ENCODE data around the gene BBS1. TPM values are rescaled to one million over a fixed set of nuclear protein-coding genes. Genes with fewer than 3 reads are reported as not detected.

Gene BBS1
- total and polyA plus RNA-seq, 5 experiments from 2014 or later, result 9.4 to 32.8 (median 11.9) TPM

DNA sequence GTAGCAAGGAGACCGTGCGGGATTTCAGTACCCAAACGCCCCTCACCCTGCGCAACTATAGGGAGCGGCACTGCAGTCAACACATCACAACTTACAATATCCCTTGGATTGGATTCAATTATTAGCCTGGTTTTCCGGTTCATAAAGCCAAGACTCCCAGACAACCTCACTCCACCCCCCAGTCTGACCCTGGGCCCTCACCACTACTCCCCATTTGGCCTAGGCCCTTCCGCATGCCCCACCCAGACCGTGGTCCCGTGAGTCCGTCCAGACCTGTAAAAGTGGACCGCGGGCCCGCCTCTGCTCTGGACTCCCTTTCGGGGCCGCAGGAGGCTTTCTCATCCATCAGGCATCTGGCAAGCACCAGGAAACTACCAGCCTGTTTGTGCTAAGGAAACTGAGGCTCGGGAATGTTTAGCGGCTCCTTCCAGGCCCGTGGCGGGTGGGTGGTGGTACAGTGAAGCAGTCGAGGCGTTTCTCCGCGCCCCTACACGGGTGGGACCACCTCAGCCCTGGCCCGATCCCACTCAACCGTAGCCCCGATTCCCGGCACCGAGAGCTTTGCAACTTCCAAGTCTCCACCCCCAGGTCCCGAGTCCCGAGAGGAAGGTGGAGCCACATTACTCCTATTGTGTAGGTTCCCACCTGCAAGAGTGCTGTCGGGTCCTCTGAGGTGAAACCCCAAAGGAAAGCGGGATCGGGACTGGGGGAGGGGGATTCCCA is 30.9 kb upstream of the BBS1 start:
- peaks cover 17 to 33% (median 29%) of the 10 kb centered on the region in 4 donors for H3K4me1 Mint-ChIP-seq
- peak overlapping the region in 9 of 10 donors; percentile 80 to 96 (median 92) for H3K27ac Mint-ChIP-seq
- H3K4me3 Mint-ChIP-seq, result peak overlapping the region; percentile 86 to 94 (median 92)
- no peak for DNase-seq
- peaks cover 0 to 5% (median 0%) of the 10 kb centered on the region in 3 donors for H3K36me3 Mint-ChIP-seq
- no peaks in the 10 kb centered on the region for H3K9me3 Mint-ChIP-seq
- POLR2A ChIA-PET, result interaction anchor here (0.5 to 2.4 kb wide), 15 partner anchors 11 to 768 kb away, joined by 3 to 46 read pairs (median 5); partner anchors contain the start of genes ACTN3, BBS1, CTSF and KAT5
- ATAC-seq, result peak; percentile 15 to 20
- no peaks in the 10 kb centered on the region for H3K27me3 Mint-ChIP-seq

DNA sequence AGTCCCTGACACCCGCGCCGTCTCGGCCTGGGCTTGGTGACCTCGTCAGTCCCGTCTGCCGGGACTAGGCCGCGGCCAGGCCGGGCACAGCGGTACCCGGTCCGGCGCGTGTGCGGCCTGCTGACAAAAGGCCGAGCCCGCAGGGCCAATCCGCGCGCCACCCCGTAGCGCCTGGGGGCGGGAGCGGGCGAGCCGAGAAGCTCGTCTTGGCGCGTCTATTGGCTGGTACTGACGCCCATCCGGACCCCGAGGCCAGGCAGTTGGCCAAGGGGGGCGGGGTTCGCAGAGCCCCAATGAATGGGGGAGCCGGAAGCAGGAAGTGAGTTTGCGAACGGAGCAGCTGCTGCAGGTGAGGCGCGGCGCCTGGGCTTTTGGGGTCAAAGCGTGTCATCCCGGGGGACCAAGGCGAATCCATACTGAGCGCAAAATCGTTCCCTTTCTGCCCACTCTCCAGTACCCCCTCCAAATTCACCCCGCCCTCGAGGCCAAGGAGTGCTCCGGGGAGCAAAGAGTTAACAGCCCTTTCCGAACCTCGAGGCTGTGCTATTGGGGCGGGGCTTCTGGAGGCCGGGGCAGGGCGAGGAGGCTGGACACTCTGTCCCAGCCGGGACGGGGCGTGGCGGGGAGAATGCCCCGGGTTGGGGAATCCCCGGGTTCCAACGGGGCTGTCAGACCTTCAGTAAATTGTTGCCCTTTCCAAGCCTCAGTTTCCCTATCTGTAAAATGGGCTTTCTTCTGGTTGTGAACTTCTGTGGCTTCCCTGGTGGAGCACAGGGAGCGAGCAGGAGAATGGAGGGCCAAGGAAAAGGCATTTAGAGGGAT is 30.1 kb upstream of the BBS1 start, which contains the start of gene DPP3:
Gene DPP3, plus strand, starts transcription at position 318 of the 822 bp plus-strand sequence. CDS start 1,767 bp downstream, outside the sequence.
- peak; percentile 98 to 99 for ATAC-seq
- no peaks in the 10 kb centered on the region for H3K9me3 Mint-ChIP-seq
- peak within 1 kb of the TSS; percentile 86 to 94 (median 92) for H3K4me3 Mint-ChIP-seq
- H3K27me3 Mint-ChIP-seq, result no peaks in the 10 kb centered on the region
- POLR2A ChIA-PET, result interaction anchor here (0.8 to 2.4 kb wide), 13 partner anchors 12 to 769 kb away, joined by 3 to 46 read pairs (median 6); partner anchors contain the start of genes ACTN3, BBS1, CTSF and KAT5
- H3K27ac Mint-ChIP-seq, result peak within 1 kb of the TSS; percentile 80 to 96 (median 92)
- DNase-seq, result peak; percentile 92 to 97 (median 95)
- peaks cover 17 to 34% (median 30%) of the 10 kb centered on the region in 4 donors for H3K4me1 Mint-ChIP-seq
- H3K36me3 Mint-ChIP-seq, result peaks cover 0 to 5% (median 0%) of the 10 kb centered on the region in 3 donors

DNA sequence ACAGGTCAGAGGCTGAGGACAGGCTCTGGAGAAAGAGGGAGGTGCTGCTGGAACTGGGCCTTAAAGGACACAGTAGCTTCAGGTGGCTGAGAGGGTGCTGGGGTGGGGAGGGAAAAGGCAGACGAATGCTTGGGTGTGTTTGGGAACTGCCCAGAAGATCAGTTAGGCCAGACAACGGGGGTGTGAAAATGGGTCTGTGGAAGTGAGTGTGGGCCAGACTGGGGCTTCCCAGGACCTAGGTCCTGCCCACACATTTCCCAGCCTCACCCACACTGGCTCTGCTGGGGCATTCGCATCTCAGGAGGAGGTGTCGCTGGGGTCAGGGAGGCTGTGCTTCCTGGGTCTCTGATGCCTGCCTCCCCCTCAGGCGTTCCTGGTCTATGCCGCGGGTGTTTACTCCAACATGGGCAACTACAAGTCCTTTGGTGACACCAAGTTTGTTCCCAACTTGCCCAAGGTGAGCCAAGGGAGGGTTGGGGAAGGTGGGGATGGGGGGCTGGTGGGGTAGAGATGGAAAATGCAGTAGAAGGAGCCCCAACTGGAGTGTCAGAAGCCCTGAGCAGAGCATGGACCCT is 25.5 kb upstream of the BBS1 start:
- Mint-ChIP-seq H3K27me3 (no peaks in the 10 kb centered on the region), H3K27ac (no peak overlapping the region), H3K4me1 (peaks cover 4 to 20% (median 14%) of the 10 kb centered on the region in 4 donors), H3K36me3 (peaks cover 0 to 32% (median 2%) of the 10 kb centered on the region in 3 donors), H3K4me3 (no peak overlapping the region), H3K9me3 (no peaks in the 10 kb centered on the region)
- ATAC-seq (no peak), DNase-seq (peak in 1 of 10 donors; percentile 56)
- POLR2A ChIA-PET, result interaction anchor here (1.1 kb wide), 1 partner anchor 46 kb away, joined by 3 read pairs; the partner anchor contains the start of gene MRPL11

DNA sequence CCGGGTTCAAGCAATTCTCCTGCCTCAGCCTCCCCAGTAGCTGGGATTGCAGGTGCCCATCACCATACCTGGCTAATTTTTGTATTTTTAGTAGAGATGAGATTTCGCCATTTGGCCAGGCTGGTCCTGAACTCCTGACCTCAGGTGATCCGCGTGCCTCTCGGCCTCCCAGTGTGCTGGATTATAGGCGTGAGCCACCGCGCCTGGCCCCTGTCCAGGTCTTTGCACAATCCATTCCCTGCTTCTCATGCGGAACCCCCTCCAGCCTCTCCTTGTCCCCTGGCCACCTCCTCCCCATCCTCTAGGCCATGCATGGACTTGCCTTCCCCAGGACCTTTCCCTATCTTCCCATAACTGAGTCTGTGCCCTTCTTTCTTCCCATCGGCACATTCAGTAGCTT is 21.5 kb upstream of the BBS1 start:
- H3K4me1 Mint-ChIP-seq, result peaks cover 0 to 3% (median under 1%) of the 10 kb centered on the region in 4 donors
- DNase-seq (peak in 1 of 10 donors; percentile 27), ATAC-seq (no peak)
- no peak overlapping the region for H3K4me3 Mint-ChIP-seq
- POLR2A ChIA-PET, result no interaction called here
- H3K36me3 Mint-ChIP-seq, result peaks cover 0 to 38% (median 8%) of the 10 kb centered on the region in 3 donors
- no peaks in the 10 kb centered on the region for H3K9me3 Mint-ChIP-seq
- no peak overlapping the region for H3K27ac Mint-ChIP-seq
- H3K27me3 Mint-ChIP-seq, result no peaks in the 10 kb centered on the region

DNA sequence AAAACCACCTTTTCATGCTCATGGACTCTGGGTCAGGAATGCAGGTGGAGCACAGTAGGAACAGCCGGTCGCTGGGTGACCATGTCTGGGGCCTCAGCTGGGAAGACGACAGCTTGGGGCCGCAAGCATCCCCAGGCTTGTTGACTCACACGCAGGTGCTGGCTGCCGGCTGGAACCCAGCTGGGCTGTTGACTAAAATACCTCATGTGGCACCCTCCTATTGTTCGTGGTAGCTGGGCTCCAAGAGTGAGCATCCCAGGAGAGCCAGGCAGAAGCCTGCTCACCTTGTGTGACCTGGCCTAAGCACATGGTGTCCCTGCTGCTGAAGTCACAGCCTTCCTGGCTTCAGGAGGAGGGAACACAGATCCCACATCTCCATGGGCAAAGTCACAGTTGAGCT is 20.8 kb upstream of the BBS1 start:
- no peaks in the 10 kb centered on the region for H3K9me3 Mint-ChIP-seq
- DNase-seq, result peak in 1 of 10 donors; percentile 52
- H3K27ac Mint-ChIP-seq, result no peak overlapping the region
- H3K4me1 Mint-ChIP-seq, result peaks cover 0 to 3% (median under 1%) of the 10 kb centered on the region in 4 donors
- POLR2A ChIA-PET, result no interaction called here
- no peak for ATAC-seq
- peaks cover 0 to 38% (median 8%) of the 10 kb centered on the region in 3 donors for H3K36me3 Mint-ChIP-seq
- no peaks in the 10 kb centered on the region for H3K27me3 Mint-ChIP-seq
- H3K4me3 Mint-ChIP-seq, result no peak overlapping the region

DNA sequence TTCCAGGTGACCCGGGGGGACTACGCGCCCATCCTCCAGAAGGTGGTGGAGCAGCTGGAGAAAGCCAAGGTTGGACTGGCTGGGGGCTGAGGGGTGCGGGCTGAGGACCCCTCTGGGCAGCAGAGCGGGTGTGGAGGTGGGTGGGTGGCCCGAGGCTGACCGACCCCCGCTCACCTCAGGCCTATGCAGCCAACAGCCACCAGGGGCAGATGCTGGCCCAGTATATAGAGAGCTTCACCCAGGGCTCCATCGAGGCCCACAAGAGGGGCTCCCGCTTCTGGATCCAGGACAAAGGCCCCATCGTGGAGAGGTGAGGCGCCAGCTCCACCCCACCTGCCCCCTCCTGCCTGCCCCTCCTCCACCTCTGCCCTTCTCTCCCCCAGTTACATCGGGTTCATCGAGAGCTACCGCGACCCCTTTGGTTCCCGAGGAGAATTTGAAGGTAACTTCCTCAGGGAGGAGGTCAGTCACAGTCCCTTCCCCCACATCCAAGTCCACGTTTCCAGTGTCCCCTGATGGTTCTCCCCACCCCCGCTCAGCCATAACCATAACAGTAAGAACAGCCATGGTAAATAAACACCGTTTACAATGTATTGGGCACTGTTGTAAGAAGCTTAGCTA is 19.0 kb upstream of the BBS1 start:
- Mint-ChIP-seq H3K27me3 (no peaks in the 10 kb centered on the region), H3K4me1 (peaks cover 0 to 2% (median 0%) of the 10 kb centered on the region in 4 donors), H3K9me3 (no peaks in the 10 kb centered on the region), H3K4me3 (no peak overlapping the region), H3K27ac (no peak overlapping the region), H3K36me3 (peaks cover 0 to 33% (median 8%) of the 10 kb centered on the region in 3 donors)
- POLR2A ChIA-PET, result no interaction called here
- DNase-seq (peak in 1 of 10 donors; percentile 4), ATAC-seq (no peak)

DNA sequence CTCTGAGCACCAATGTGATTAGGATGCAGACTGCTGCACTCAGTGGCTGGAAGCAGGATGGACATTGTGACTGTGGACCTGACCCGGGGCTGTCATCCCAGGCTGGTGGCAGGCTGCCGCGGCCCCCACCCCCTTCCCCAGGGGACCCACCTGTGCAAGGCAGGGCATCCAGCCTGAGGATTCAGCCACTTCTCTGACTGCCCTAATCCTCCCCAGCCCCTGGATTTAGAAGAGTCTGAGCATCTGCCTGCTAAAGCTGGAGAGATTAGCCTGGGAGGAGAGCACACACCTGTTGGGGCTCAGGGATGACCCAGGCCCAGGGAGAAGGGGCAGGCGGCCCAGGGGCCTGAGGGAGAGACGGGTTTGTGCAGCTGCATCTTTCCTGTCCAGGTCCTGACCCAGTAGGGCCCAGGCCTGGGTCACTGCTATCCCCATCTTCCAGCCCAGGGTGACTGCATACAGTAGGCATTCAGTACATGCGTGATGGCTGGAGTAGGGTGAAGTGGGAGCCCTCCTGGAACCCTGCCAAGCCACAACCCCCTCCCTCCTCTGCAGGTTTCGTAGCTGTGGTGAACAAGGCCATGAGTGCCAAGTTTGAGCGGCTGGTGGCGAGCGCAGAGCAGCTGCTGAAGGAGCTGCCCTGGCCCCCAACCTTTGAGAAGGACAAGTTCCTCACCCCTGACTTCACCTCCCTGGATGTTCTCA is 18.1 kb upstream of the BBS1 start:
- Mint-ChIP-seq H3K27ac (no peak overlapping the region), H3K27me3 (no peaks in the 10 kb centered on the region), H3K4me3 (no peak overlapping the region), H3K4me1 (peaks cover 0 to 2% (median 0%) of the 10 kb centered on the region in 4 donors), H3K36me3 (peaks cover 0 to 37% (median 8%) of the 10 kb centered on the region in 3 donors), H3K9me3 (no peaks in the 10 kb centered on the region)
- POLR2A ChIA-PET, result no interaction called here
- peak in 1 of 10 donors; percentile 44 for DNase-seq
- ATAC-seq, result no peak

DNA sequence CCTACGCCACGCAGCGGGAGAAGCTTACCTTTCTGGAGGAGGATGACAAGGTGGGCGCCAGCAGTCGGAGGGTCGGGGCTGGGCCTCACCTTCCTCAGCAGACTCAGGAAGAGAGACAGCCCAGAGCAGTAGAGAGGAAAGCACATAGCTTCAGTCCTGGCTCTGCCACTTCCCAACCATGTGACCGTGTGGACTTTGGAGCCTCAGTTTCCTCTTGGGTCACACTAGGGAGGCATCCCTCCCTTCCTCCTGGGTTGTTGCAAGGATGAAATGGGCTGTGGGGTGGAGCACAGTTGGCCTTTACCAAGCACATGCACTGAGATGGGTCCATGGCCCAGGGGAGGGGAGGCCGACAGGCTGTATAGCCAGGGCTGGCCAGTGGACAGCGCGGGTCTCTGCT is 17.3 kb upstream of the BBS1 start:
- Mint-ChIP-seq H3K27ac (no peak overlapping the region), H3K4me1 (peaks cover 0 to 2% (median 0%) of the 10 kb centered on the region in 4 donors), H3K4me3 (no peak overlapping the region), H3K36me3 (peaks cover 0 to 34% (median 8%) of the 10 kb centered on the region in 3 donors), H3K9me3 (no peaks in the 10 kb centered on the region), H3K27me3 (no peaks in the 10 kb centered on the region)
- ATAC-seq (no peak), DNase-seq (peak in 1 of 10 donors; percentile 21)
- POLR2A ChIA-PET, result no interaction called here

DNA sequence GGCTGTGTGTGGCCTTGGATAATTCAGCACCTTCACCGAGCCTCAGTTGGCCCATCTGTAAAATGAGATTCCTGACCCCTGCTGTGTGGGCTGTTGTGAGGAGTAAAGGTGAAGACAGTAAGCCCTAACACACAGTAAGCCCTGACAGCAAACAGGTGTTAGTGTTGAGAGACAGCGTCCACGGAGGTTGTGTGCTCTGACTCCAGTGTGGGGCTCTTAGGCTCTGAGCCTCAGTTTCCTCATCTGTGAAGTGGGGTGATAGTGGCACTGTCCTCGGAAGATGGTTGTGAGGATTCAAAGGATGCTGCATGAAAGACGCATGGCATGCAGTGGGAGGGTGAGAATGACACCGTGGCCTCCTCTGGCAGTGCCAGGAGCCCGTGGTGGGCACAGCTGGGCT is 16.0 kb upstream of the BBS1 start:
- Mint-ChIP-seq H3K36me3 (peaks cover 0 to 36% (median 11%) of the 10 kb centered on the region in 3 donors), H3K4me1 (no peaks in the 10 kb centered on the region), H3K27me3 (no peaks in the 10 kb centered on the region), H3K27ac (peak overlapping the region in 1 of 10 donors; percentile 62), H3K4me3 (no peak overlapping the region), H3K9me3 (no peaks in the 10 kb centered on the region)
- no peak for DNase-seq
- POLR2A ChIA-PET, result no interaction called here
- no peak for ATAC-seq

DNA sequence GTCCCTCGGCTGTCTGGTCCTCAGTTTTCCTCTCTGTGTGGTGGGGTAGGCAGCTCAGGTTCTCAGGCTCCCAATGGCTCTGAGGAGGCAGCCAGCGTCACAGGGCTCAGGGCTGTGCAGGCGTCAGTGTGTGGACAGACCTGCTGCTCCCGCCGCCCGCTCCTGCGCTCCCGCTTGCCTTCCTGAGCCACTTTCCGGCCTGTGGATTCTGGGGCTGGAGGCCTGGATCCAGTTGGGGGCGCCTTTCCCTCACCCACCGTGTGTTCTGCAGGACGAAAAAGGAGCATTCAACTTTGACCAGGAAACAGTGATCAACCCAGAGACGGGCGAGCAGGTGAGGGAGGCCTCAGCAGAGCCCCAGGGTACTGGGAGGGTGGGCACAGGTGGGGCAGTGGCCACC is 15.5 kb upstream of the BBS1 start:
- DNase-seq (no peak), ATAC-seq (no peak)
- H3K27ac Mint-ChIP-seq, result no peak overlapping the region
- H3K4me1 Mint-ChIP-seq, result no peaks in the 10 kb centered on the region
- no peak overlapping the region for H3K4me3 Mint-ChIP-seq
- no peaks in the 10 kb centered on the region for H3K9me3 Mint-ChIP-seq
- H3K27me3 Mint-ChIP-seq, result no peaks in the 10 kb centered on the region
- H3K36me3 Mint-ChIP-seq, result peaks cover 0 to 40% (median 11%) of the 10 kb centered on the region in 3 donors
- POLR2A ChIA-PET, result no interaction called here

DNA sequence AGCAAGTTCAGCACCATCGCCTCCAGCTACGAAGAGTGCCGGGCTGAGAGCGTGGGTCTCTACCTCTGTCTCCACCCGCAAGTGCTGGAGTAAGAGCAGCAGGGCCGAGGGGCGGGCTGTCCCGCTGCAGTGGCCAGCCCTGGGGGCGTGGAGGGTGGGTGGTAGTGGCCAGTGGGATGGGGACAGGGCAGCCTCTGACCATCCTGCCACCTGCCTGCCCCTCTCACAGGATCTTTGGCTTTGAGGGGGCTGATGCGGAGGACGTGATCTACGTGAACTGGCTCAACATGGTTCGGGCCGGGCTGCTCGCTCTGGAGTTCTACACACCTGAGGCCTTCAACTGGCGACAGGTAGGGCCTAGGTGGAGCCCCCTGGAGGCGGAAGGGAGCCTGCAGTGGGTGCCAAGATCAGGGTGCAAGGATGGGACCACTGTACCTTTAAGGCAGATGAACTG is 15.0 kb upstream of the BBS1 start:
- H3K27me3 Mint-ChIP-seq, result no peaks in the 10 kb centered on the region
- peaks cover 0 to 42% (median 10%) of the 10 kb centered on the region in 3 donors for H3K36me3 Mint-ChIP-seq
- H3K9me3 Mint-ChIP-seq, result no peaks in the 10 kb centered on the region
- H3K27ac Mint-ChIP-seq, result no peak overlapping the region
- no peak overlapping the region for H3K4me3 Mint-ChIP-seq
- ATAC-seq (no peak), DNase-seq (no peak)
- no peaks in the 10 kb centered on the region for H3K4me1 Mint-ChIP-seq
- POLR2A ChIA-PET, result no interaction called here

All from naive thymus-derived CD8-positive, alpha-beta T cell (primary cell).